Activated CD4-positive, alpha-beta T cell treated with anti-CD3 and anti-CD28 coated beads for 24 hours (primary cell): ENCODE measurements around the gene MS4A7.
"Not testable (repeated sequence)": the region's sequence is repeated elsewhere in the genome, so short reads cannot be mapped to it uniquely, and the experiment has no call there.

ENCODE experiments used
- DNase-seq, 2 donors: peaks; one replicate each; pipeline ENCODE4 v3.0.0-alpha.2; 2020; ENCODE audit warnings: low read depth in 2 of 2

The MS4A7 gene, protein sequence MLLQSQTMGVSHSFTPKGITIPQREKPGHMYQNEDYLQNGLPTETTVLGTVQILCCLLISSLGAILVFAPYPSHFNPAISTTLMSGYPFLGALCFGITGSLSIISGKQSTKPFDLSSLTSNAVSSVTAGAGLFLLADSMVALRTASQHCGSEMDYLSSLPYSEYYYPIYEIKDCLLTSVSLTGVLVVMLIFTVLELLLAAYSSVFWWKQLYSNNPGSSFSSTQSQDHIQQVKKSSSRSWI

DNA sequence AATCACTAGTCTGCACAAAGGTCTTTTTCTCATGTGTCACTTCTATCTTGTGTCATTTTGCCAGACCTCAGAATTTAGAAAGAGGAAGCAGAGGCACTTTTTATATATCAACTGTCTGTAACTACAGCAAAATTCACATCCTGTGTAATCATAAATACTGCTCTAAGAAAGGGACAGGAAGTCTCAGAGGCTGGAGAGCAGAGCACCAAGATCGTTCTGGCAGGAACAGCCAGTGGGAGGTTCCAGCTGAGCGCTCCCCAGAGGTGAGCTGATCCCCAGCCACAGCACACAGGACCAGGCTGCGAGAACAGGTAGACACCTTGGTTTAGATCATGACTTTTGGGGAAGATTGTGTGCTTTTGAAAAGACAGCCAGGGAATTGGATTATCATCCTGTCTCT, at the start of gene MS4A7:
TSS of gene MS4A7 (plus strand) at position 179 of the 400 bp plus-strand sequence. CDS start 4,610 bp downstream, outside the sequence.
- no peak for DNase-seq

DNA sequence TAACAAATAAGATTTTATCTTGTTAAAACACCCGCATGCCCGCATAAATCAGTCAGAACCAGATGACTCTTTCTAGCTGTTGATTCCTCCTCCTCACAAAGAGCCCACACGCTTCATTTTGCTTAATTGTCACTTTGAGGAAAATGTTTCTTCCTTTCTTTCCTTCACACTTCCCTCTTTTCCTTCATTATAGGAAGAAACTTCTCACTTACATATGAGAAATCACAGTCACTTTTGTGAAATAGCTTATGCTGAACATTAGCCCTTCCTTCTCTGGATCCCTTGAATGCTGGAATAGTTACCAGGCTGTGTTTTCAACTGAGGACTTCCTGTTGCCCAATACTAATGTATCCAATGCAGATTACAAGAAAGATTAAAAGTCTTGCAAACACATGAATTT, 45.5 kb upstream of the MS4A7 start:
- DNase-seq: no peak

DNA sequence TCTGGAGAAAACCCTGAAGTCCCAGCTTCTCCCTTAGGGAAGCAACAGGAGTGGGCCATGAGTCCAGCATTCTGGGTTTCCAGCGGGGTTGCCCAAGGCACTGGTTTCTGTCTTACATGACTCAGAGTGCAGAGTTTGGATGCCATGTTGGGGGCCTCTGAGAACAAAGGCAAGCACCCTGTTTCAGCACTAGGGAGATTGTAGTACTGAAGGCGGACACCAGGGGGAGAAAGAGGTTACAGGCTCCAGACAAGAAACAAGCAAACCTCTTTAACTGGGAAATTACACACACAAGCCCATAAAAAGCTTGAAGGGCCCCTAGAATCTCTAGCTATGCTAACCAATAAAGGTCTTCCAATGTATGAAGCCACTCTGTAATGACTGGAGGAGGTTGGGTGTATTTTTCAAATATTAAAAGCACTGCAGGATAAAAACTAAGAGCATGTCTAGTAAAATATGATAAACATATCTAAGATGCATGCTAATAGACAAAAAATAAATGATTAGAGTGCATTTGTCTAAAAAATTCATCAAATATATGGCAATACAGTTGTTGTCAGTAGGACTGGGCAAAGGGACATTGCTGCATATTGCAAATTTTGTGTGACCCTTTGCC, 44.2 kb upstream of the MS4A7 start:
- DNase-seq: peak; percentile 59 to 66

DNA sequence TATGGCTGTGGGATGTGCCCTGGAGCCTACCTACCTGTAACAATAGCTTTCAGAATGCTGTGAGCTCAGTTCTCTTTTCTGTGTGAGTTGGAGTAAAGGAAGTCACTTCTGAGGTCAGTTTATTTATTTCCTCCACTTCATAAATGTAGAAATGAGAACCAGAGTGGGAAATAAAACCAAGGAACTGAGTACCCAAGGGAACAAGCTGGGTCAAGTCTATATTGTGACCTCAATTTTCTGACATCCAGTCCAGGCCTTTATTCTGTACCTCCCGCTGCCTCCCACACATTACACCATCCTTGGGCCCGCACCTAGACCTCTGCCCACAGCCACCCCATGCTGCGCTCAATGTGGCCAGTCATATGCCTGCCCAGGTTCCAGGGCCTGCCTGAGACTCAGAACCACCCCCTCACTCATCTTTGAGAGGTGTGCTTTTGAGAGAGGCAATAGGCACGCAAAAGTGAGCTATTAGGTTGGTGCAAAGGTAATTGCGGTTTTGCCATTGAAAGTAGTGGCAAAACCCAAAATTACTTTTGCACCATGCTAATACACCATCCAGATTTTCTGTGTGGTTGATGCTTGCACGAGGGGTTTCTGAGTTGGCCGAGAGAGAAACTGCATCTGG, 41.5 kb upstream of the MS4A7 start:
- no peak for DNase-seq

DNA sequence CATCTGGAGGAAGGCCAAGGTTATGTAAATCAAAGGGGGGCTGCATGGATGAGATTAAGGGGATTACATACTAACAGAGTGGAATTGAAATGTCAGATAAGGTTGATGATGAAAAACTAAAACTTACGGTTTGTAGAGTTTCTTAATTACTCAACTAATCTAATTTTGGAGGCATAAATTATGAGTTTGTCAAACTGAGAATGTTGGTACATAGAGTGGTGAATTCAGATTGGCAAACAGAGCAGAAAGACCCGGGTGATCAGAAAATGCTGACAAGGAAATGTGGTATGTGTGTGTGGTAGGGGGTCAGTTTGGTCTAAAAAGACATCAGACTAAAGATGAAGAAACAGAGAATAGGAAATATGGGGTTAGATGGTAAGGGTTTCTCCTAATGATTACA, 40.3 kb upstream of the MS4A7 start:
- no peak for DNase-seq

DNA sequence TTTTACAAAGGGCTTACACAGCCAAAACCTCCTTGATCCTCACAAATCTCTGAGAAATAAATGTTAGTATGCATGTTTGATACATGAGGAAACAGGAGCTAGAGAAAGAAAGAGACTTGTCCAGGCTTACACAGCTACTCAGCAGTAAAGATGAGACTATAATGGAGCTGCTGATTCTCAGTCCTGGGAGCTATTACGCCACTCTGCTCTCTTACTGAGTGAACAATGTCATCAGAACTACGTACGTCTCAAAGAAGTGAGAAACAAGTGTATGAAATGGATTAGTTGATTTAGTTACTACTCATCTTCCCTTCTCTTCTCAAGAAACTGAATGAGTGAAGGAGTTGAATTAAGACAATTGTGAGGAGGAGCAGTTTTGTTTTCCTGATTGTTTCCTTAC, 39.0 kb upstream of the MS4A7 start:
- no peak for DNase-seq

DNA sequence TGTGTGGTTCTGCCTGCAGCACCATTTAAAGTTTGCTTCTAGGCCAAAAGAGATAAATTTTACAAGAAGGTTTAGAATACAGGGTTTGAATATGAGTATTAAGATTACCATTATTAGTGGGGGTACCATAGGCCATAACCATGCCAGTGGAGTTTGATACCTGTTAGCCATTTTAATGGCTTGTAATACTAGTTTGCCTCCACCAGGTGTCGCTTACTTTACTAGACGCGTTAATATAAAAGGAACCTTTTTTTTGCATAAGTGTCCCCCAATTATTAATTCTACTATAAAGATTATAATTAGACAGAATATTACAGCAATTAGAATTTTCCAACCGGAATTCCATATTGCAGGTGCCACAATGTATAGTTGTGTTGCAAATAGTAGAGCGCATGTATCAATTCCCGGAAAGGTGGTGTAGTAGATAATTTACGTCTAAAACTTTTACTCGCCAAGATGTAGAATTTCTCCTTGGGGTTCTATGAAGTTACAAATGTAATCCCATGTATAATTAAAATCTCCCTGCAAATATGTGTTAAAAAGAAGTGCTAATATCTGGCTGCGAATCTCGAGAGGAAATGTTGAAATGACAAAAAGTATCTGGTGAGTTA, 35.1 kb upstream of the MS4A7 start:
- no peak for DNase-seq

DNA sequence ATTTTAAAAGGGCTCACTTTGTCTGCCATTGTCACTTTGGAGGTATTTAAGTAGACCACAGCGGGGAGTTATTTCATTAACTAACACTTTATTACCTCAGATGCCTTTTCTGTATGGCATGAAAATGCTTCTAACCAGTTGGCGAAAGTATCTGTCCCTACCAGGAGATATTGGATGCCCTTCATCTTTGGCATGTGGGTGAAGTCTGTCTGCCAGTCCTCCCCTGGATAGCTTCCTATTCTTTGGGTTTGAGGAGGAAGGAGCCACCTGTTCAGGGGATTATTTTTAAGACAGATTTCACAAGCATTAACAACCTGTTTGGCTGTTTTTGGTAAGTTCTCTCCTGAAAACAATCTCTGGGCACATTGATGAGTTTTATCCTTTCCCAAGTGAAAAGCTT, 34.2 kb upstream of the MS4A7 start:
- DNase-seq: no peak

DNA sequence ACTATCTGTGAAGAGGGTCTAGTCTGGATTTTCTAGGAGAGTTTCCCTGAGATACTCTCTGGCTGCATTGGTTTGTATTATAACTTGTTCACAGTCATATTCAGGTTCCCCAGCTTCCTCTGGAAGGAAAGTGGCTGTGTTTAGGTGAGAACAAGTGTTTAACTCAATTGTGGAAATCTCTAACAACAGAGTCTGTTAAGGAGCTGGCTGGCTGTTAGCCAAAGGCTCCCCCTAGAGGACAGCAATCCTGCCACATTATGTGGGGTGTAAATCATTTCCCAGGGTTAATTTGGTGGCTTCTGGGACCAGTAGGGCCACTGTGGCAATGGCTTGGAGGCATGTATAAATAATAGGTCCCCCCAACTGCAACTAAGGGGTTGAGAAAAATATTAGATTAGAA, 32.8 kb upstream of the MS4A7 start:
- peak in 1 of 2 donors; percentile 2 for DNase-seq

DNA sequence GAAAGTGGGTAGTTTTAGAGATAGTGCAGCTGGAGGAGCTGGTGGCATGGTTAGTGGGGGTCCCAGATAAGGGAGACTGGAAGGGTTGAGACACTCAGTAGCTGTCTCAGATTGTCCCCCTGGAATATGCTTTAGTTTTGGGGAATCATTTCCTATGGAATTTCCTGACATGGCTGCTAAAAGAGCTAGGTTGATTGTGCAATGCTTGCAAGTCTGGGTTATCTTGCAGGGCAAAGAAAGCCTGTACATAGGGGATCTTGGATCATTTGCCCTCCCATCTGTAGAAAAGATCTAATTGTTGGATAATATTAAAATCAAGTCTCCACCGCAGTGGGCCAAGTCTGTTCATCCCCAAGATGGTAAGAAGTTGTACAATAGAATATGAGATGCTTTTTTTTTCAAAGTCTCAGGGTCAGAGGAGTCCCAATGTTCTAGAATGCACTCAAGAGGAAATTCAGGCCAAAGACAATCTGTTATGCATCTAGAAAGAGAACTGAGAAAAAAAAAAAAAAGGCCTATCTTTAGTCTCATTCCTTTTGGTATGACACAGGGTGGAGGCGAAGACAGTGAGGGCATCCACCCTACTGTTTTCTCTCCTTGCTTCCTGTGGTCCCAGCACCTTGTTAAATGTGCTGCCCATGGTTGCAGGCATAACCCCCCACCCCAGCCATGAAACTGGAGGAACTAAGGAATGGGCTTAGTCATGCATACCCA, 31.1 kb upstream of the MS4A7 start:
- no peak for DNase-seq

DNA sequence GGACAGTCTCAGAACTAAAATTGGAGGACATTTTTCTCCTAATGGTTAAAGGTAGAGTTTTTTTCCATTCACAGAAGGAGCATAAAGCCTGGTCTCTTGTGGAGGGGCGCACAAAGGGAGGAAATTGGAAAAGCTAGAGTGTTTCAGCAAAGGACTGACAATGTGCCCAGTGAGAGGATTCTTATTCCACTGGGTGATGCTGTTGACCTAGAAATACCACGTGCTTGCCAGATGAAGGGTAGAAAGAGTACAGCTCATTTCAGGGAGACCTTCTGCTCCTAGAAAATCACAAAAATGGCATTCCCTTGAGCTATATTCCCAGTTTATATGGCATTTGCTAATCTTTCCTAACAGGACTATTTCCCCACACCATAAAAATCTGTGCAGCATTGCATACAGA, 30.2 kb upstream of the MS4A7 start:
- no peak for DNase-seq

DNA sequence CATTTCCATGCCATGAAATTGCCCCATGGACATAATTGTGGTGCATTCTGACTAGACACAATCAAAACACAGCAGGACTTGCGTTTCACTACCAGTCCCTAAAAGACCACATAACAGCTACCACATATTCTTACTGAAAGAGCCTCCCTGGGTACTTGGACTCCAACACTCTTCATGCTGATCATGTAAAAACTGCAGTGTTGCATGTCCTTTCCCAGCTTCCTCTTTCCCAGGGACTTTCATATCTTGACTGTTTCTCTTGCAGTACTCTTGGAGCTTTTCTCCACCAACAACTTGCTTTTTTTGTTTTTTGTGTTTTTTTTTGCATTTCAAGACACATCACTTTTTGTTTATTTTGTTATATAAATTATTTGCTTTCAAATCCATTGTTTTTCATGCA, 28.3 kb upstream of the MS4A7 start:
- DNase-seq: no peak

DNA sequence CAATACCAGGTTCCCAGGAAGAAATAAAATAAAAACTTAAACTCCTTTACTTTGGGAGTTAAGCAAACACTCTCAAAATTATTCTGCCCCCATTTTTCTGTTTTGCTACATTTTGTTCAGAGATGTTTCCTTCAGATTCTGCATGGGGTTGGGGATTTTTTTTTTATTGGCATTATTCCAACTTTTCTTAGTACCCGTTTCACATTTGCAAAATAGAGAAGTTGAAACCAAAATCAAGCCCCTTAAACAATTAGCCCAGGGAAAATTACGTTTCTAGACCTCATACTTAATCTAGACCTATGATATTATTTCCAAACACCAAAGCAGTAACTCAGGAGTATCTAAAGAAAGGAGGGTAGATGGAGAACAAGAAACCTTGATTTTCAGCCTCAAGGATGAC, 20.6 kb upstream of the MS4A7 start:
- DNase-seq: no peak

DNA sequence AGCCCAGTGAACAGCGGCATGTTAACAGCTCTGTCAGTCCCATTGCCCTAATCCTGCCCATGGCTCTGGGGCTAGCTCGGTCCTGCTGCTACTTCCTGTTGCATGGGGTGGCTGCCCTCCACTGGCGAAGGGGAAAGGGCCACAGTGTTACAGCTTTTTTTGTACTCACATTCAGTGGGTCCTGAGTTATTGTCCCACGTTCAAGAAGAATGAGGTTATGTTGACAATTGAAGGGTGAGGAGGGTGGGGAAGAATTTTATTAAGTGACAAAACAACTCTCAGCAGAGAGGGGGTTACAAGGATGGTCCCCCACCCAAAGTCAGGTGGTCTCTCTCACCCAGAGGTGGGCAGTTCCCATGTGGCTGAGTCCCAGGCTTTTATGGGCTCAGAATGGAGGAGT, 17.7 kb upstream of the MS4A7 start:
- no peak for DNase-seq

DNA sequence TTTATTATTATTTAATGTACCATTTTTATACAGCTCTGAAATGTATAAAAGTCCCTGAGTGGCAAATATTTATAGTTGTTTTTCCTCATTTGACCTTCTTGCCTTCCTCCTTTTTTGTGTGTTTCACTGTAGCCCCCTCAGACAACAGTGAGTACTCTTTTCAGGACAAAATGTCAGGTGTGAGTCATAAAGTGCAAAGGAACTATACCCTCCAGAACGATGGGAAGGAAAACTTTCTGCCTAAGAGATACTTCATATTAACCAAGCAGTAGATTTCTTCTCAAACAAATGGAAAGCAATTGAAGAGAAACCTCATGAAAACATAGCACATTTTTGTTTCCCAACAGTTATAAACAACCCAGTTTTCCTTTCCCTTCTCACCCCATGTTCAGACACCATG, 16.1 kb upstream of the MS4A7 start:
- no peak for DNase-seq

DNA sequence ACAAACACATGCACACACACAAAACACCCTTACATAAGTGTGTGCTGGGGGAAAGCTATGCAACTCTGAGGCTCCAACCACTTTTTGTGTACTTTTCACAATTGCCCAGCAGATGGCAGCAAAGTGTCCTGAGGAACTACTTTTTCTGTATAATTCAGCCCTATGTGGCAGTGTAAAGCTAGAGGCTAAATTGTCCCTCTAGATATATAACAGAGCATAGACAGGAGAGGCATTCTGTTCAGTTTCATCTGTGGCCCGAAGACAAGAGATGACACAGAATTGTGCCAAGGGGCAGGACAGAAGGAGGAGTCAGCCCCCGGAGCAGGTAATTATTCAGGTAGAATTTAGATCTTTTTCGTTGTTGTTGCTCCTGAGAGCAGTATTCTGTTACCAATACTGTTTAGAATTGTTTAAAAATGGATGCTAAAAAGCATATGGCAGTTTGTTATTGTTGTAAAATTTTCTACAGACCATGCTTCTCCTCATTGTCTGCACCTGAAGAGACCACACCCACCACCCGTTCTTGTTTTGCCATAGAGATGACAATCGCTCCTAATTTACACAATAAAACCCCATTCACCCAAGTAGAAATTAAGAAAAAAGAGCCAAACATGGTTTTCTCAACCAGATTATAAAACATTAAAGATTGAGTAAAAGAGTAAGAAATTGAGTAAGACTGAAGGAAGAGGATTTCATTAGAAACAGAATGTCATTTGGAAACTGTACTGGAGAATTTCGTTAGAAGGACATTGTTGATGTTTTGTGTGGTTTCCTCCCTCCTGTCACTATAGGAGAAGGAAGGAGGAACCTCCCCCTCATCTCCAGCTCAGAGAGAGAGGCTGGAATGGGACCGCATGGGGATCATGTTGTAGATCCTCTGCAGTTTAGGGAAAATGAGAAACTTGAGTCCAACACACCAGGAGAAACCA, 14.5 kb upstream of the MS4A7 start:
- DNase-seq: peak; percentile 34 to 49

DNA sequence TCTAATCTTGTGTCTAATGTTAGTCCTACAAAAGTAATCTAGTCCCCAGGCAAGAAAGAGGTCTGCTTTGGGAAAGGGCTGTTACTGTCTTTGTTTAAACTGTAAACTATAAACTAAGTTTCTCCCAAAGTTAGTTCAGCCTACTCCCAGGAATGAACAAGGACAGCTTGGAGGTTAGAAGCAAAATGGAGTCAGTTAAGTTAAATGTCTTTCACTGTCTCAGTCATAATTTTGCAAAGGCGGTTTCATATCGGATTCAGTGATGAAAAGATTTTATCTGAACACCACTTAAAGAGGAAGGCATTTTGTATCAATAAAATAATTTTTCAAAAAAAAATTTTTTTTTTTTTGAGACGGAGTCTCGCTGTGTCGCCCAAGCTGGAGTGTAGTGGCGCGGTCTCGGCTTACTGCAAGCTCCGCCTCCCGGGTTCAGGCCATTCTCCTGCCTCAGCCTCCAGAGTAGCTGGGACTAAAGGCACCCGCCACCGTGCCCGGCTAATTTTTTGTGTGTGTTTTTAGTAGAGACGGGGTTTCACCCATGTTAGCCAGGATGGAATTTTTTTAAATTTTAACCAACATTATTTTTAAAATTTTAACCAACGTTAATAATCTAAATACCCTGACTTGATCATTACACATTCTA, 11.9 kb upstream of the MS4A7 start:
- not testable (repeated sequence) for DNase-seq

DNA sequence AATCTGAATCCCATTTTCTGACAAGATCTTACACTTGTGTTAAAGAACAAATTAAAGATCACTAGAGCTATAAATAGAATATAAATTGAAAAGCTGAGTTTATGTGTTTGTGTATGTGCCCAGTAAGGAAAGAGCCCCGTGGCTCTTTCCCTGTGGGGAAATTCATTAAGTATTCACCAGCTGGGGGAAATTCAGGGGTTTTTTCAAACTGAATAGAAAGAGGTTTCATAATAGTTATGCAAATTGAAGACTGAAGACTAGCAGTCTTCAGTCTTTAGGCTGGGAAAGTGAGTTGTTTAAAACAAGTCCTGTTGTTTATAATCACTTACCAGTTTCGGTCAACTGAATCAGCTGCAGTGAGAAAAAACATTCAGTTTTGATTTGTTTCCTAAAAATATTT, 11.3 kb upstream of the MS4A7 start:
- DNase-seq: no peak

DNA sequence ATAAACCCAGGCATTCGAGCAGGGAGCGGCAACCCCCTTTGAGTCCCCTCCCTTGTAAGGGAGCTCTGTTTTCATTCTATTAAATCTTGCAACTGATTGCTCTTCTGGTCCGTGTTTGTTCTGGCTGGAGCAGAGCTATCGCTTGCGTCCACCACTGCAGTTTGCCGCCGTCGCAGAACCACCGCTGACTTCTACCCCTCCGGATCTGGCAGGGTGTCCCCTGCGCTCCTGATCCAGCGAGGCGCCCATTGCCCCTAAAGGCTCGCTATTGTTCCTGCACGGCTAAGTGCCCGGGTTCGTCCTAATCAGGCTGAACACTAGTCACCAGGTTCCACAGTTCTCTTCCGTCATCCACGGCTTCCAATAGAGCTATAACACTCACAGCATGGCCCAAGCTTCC, 10.4 kb upstream of the MS4A7 start:
- no peak for DNase-seq

DNA sequence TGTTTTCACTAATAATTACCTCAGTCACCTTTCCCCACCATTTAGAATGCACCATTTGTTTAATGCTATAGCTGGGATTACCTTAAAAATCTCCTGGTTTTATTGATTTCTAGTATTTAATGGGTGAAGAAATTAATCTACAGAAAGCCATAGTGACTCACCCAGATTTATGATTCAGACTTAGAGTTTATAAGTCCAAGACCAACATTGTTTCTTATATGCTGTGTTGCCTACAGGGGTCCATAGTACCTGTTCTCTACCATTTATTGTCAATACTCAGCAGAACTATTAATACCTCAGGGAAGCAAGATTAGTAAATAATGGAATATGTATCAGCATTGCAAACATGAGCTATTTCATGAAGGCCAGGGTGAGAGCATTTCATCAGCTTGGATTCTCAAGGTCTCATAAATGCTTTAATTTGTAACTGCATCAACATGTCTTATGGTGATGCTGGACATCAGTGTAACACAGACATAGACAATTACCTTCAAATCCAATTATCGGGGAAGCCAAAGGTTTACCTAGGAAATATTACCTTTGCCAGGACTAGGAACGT, 8.0 kb upstream of the MS4A7 start:
- DNase-seq: no peak
